ENCODE measurements around the gene NPB.

NPB gene

GRCh38 chr17:81942167-81942553 lies 40.1 kb downstream of the NPB start:
- DNase-seq (ENCODE audit: low read depth): no peak
- no peak overlapping the region for H3K4me3 ChIP-seq (ENCODE audit: low read length)
- TF ChIP-seq CTCF (IDR thresholded peaks at IDR 0.05; ENCODE audit: insufficient read depth, low read depth, low read length, missing control alignments): no peak

- H3K4me3 ChIP-seq (ENCODE audit: low read length): no peak overlapping the region
- TF ChIP-seq CTCF (IDR thresholded peaks at IDR 0.05; ENCODE audit: insufficient read depth, low read depth, low read length, missing control alignments): no peak
- DNase-seq (ENCODE audit: low read depth): no peak
These were observed 42.8 kb downstream of the NPB start for GRCh38 chr17:81944858-81945257.

GRCh38 chr17:81947189-81947588 lies 45.2 kb downstream of the NPB start, which contains the start of gene MYADML2:
MYADML2 (minus strand) TSS chr17:81947233; CDS start chr17:81941741, 5,492 bp downstream.
- no peak within 1 kb of the TSS for H3K4me3 ChIP-seq (ENCODE audit: low read length)
- TF ChIP-seq CTCF (IDR thresholded peaks at IDR 0.05; ENCODE audit: insufficient read depth, low read depth, low read length, missing control alignments): no peak
- DNase-seq (ENCODE audit: low read depth): no peak

GRCh38 chr17:81948635-81949378 lies 46.8 kb downstream of the NPB start:
- H3K4me3 ChIP-seq (ENCODE audit: low read length): no peak overlapping the region
- no peak for DNase-seq (ENCODE audit: low read depth)
- no peak for TF ChIP-seq CTCF (IDR thresholded peaks at IDR 0.05; ENCODE audit: insufficient read depth, low read depth, low read length, missing control alignments)

- DNase-seq (ENCODE audit: low read depth): no peak
- no peak overlapping the region for H3K4me3 ChIP-seq (ENCODE audit: low read length)
- no peak for TF ChIP-seq CTCF (IDR thresholded peaks at IDR 0.05; ENCODE audit: insufficient read depth, low read depth, low read length, missing control alignments)
These were observed 48.5 kb downstream of the NPB start for GRCh38 chr17:81950501-81950900.

GRCh38 chr17:81951785-81952684 lies 50.0 kb downstream of the NPB start:
- no peak for TF ChIP-seq CTCF (IDR thresholded peaks at IDR 0.05; ENCODE audit: insufficient read depth, low read depth, low read length, missing control alignments)
- DNase-seq (ENCODE audit: low read depth): no peak
- H3K4me3 ChIP-seq (ENCODE audit: low read length): no peak overlapping the region
